GM18870 (cell line): ENCODE data around the gene FBXO11.
"Not testable (repeated sequence)": the region's sequence is repeated elsewhere in the genome, so short reads cannot be mapped to it uniquely, and the experiment has no call there.

Experiments used
- ATAC-seq: cut with Tn5 transposase; IDR thresholded peaks from one replicate; pipeline ENCODE4 v1.9.1; 2021; ENCODE audit warnings: moderate library complexity; ENCODE audit not compliant: unreplicated experiment

The FBXO11 gene

GRCh38 chr2:47899915-47900816, 6.1 kb downstream of the FBXO11 start:
- ATAC-seq, result no peak

DNA sequence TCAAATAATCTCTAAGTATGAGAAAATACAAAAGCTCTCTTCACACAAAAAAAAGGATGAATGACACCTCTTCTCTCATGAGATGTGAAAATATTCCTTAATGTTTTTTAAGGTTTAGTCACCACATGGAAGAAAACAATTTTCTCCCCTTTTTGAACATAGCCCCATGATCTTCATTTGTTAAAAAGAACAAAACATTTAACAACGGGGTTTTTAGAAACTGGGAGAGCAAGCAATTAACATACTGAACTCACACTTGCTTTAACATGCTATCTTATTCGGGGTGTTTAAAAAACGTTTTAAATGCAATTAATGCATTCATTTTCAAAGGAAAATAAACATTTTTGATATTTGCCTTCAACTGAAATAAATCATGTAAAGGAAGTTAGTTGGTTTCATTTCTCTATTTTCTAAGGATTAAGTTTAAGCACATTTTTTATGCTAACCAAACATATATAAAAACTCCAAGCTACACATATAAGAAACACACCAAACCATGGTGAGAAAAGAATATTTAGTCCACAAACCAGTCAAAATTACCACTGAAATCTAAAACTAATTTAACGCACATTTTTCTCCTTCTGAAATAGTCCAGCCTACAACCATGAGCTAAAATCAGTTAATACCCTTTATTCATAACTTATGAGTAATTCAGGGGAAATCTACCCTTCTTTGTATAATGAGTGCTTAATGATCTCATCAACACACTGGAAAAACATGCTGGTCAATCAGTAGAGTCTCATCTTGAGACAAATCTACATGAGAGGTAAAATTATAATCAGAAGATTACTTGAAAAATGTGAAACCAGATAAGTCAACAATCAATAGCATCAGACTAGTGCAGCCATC, 8.2 kb downstream of the FBXO11 start:
- peak; percentile 54 for ATAC-seq

GRCh38 chr2:47897191-47897882, 9.0 kb downstream of the FBXO11 start:
- not testable (repeated sequence) for ATAC-seq

DNA sequence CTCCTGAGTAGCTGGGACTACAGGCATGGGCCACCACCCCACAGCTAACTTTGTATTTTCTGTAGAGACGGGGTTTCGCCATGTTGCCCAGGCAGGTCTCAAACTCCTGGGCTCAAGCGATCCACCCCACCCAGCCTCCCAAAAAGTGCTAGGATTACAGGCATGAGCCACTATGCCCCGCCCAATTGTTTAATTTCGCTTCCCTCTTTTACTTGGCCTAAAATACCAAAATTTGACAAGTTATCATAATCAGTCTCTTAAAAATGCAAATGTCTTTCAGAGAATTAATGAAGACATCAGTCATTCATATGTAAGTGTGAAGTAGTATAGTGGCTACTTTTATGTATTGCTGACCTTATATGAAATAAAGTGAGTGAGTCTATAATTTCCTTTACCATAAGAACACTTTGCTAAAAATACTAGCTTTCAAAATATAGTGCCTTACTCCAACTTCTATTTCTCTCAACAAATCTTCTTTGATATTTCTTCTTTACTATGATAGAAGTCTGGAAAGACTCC, 9.8 kb downstream of the FBXO11 start:
- ATAC-seq, result no peak

DNA sequence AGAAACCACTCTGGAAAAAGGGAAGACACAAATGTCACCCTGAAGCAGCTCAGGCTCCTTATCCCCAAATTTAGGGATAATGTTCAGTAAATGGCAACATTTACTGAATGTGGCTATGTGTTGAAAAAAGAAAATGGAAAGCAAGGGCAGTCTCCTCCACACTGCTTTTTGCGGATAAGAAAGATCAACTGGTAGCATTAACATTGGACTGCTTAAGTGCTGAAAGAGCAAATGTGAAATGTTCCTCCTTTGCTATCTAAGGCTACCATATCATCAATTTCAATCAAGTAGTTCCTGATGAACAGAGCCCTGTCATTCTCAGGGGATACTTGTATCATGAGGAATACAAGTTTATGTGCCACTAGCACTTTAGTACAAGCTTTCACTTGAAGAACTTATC, 12.5 kb downstream of the FBXO11 start:
- no peak for ATAC-seq

- ATAC-seq, result no peak
Measured at GRCh38 chr2:47892338-47892730, 14.0 kb downstream of the FBXO11 start.

DNA sequence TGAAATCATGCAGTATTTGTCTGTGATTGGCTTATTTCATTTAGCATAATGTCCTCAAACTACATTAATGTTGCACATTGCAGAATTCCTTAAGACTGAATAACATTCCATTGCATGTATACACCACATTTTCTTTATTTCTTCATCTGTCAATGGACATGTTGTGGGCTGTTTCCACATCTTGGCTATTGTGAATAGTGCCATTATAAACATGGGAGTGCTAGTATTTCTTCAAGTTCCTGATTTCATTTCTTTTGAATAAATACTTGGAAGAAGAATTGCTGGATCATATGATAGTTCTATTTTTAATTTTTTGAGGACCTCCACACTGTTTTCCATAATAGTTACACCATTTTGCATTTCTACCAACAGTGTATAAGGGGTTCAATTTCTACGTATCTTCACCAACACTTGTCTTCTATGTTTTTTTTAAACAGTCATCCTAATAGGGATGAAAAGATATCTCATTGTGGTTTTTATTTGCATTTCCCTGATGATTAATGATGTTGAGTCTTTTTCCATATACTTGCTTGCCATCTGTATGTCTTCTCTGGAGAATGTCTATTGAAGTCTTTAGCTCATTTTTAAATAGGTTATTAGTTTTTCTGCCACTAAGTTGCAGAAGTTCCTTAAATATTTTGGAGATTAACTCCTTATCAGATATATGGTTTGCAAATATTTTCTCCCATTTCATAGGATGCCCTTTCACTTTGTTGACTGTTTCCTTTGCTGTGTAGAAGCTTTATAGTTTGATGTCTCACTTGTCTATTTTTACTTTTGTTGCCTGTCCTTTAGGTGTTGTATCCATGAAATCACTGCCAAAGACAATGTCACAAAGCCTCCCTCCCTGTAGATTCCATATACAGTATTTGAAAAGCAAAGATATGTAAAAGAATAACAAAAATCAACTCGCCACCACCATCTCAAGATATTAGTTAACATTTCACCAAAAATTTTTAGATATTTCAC, 14.6 kb downstream of the FBXO11 start:
- ATAC-seq, result no peak

DNA sequence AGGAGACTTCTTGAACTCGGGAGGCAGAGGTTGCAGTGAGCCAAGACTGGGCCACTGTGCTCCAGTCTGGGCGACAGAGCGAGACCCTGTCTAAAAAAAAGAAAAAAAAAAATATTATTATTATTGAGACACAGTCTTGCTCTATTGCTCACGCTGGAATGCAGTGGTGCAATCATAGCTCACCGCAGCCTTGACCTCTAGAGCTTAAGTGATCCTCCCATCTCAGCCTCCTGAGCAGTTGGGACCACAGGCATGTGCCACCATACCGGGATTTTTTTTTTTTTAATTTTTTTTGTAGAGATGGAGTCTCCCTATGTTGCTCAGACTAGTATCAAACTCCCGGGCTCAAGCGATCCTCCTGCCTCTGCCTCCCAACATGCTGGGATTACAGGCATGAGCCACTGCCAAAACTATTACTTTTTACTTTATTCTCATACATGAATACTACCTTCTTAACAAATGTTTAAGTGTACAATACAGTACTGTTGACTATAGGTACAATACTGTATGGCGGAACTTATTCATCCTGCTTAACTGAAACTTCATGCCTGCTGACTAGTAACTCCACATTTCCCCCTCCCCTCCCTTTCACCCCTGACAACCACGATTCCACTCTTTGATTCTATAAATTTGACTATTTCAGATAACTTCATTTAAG, 15.5 kb downstream of the FBXO11 start:
- ATAC-seq, result no peak

- no peak for ATAC-seq
Measured at GRCh38 chr2:47888581-47889280, 17.6 kb downstream of the FBXO11 start.

DNA sequence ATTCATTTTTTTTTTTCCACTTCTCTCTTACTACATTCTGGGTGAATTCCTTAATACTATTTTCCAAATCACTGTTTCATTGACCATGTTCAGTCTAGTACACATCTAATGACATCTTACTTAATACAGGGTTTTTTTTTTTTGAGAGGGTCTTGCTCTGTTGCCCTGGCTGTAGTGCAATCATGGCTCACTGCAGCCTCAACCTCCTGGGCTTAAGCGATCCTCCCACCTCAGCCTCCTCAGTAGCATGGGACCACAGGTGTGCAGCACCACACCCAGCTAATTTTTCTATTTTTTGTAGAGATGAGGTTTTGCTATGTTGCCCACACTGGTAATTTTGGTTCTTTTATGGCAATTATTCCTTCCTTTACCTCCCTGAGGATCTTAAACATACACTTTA, 29.4 kb downstream of the FBXO11 start:
- ATAC-seq, result no peak

- ATAC-seq, result no peak
Measured at GRCh38 chr2:47872941-47873340, 33.4 kb downstream of the FBXO11 start.

- ATAC-seq, result no peak
Measured at GRCh38 chr2:47870641-47871540, 35.4 kb downstream of the FBXO11 start.

DNA sequence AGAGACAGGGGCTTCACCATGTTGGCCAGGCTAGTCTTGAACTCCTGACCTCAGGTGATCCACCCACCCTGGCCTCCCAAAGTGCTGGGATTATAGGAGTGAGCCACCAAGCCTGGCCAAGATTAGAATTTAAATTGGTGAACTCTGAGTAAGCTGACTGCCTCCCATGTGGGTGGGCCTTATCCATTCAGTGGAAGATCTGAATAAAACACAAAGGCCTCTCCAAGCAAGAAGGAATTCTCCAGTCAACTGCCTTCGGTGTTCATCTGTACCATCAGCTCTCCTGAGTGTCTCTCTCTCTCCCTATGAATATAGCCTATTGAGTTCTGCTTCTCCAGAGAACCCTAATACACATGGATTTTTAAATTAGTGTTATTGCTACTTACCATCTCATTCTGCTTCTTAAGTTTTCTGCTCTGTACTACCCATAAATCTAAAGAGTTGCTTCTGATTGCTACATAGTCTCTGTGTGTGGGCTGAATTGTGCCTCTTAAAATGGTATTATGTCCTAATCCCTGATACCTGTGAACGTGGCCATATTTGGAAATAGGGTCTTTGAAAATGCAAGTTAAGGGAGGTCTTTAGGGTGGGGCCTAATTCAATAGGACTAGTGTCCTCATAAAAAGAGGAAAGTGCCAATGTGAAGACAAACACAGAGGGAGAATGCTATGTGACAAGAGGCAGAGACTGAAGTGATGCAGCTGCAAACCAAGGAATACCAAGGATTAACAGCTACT, 36.3 kb downstream of the FBXO11 start:
- no peak for ATAC-seq

- no peak for ATAC-seq
Measured at GRCh38 chr2:47868611-47869352, 37.5 kb downstream of the FBXO11 start.

DNA sequence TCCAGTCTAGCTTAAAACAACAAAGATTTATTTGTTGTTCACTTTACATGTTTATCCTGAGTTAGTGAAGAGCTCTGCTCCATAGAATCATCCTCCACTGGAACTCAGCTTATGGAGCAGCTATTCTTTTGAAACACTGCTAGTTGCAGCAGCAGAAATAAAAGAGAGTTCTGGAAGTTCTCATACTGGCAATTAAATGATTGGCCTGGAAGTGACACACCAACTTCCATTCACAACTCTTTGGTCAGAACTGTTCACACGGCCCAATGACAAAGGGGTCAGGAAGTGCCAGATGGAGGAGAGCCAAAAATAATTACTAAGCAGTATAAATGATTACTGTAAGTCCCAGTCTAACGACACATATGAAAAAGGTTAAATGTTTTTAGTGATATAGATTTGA, 39.1 kb downstream of the FBXO11 start:
- ATAC-seq, result no peak

- no peak for ATAC-seq
Measured at GRCh38 chr2:47864566-47864965, 41.7 kb downstream of the FBXO11 start.
